NOMO-1 treated with dmso at 0.1 percent for 144 hours (cell line): ENCODE measurements around the gene NDUFS6.
"Not testable (repeated sequence)": the region's sequence is repeated elsewhere in the genome, so short reads cannot be mapped to it uniquely, and the experiment has no call there.

ENCODE experiments used
- DNase-seq: peaks from one replicate; lab custom pipeline; 2025; ENCODE audit not compliant: unreplicated experiment; lab: John Stamatoyannopoulos, UW

The NDUFS6 gene

DNA sequence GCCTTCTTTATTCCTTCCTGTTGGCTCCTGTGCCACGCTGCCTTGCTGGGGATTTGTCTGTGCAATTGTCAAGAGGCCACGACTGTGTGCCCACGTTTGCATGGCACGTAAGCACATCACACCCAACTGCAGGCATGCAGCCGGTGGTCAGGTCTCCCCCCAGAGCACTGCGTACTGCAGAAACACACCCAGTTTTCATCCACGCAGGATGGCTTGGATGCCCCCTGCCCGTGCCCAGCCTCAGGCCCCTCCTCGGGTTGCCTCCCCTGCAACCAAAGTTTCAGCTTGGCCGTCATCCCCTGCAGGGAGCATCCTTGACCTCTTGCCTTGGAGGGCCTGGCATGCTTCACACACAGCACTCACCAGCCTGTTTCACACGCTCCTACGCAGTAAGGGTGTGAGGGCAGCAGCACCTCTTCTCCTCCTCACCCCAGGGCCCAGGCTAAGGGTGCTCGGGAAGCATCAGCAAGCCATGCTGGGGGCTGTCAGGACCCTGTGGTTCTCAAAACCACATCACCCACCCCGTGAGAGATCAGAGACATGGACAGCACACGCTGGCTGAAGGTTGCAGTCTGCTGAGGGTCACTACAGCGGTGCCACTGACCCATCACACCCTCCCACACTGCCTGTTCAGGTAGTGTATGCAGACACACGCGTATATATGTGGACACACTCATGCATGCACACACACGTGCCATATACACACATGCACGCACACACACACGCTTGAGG lies 4.7 kb upstream of the NDUFS6 start:
- DNase-seq = no peak

DNA sequence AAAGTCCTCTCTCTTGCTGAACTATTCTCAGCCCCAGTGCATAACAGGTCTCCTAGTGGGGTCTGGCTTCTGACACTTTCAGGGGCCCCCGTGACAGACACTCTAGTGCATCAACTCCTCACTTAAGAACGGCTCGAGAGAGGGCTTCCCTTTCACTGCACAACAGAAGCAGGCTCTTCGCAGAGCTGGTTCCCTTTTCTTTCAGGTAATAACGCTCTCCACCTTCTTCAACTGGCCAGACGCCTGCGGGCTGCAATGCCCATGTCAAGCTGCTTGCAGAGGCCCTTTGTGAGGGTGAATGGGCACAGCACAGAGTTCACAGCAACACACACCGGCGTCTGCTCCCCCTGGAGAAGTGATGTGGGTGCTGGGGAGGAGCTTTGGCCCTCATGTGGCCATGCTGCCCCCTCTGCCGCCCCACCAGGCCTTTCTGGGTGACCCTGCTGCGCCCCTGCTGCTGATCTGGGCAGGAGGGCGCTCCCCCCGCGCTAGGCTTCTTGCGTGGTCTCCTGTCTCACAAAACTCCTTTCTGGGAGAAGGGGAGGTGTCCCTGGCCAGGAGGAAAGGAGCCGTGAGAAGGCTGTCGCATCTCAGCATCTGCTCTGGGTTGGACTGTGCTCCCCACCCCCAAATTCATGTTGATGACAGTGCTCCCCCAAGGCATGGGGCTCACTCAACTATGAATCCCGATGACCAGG lies 4.0 kb upstream of the NDUFS6 start:
- no peak for DNase-seq

GRCh38 chr5:1797855-1798254 lies 3.4 kb upstream of the NDUFS6 start:
- DNase-seq = no peak

- DNase-seq = not testable (repeated sequence)
Measured at GRCh38 chr5:1798589-1798988, 2.6 kb upstream of the NDUFS6 start.

- DNase-seq = no peak
Measured at GRCh38 chr5:1799110-1799601, 2.1 kb upstream of the NDUFS6 start.

DNA sequence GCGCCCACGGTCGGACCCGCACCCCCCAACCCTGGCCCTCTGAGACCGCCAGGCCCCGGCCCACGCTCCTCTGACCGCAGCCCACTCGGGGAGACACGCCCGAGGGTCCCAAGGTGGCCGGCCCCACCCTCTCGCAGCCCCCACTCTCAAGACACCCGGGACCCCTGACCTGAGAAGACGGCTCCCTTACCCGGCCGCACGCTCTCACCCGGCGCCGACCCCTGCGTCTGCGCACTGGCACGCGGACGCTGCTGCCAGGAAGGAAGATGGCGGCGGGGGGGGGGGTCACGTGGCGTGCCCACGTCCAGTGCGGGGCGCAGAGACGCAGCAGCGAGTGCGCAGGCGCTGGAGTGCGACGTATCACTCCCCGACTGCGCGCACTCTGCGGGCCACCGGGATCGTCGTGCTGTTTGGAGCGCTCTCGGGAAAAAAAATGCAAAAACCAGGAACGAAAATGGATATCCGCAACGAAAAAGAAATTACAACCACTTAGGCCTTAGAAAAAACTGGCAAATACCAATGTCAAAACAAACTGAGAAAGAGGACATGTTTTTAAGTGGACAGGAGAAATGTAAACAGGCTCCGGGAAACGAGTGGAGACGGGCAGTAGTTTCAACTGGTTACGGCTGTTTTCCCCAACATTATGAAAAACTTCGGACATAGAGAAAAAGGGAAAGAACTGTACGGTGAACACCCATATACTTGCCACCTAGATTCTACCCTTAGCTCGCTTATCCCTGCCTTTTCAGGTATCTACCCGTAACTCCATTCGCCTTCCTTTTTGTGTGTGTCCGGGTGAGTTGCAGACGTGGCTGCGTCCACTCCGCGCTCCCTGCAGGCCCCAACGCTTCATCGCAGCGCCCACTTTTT lies 1.4 kb upstream of the NDUFS6 start, which contains the start of gene MRPL36:
TSS of gene MRPL36 (minus strand) at position 236 of the 870 bp plus-strand sequence. CDS start 902 bp downstream, outside the sequence.
- peak; percentile 93 for DNase-seq

DNA sequence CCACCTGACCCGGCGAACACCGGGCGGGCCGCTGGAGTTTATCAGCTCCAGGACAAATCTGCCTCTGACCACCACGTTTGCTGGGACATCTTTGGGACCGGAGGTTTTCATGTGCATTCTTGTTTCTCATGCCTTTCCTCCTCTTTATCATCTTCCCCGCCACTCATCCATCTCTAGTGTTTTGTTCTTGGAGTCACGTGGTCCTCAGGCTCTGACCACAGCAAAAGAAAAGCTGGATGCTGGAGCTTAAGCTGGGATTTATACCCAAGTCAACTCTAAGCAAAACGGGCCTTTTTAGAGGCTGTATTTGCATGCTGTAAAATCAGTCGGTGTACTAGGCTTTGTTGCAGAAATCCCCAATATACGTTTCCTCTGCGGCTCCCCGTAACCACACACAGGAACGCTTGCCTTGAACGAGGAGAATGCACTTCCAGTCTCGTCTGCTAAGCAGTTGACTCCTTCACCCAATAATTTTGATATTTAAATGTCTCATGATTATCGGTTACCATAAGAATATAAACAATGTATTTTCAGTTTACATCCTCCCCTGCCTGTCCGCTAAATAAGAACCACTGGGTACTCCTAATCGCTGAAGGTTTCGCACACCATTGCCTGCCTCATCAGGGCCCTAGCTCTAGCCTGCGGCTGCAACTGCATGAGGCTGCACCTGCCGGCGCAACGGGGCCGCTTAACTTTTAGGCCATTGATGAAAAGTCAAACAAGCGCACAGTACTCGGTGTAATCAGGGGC lies 560 bp upstream of the NDUFS6 start:
- peak; percentile 78 for DNase-seq

GRCh38 chr5:1801967-1802295 lies 724 bp downstream of the NDUFS6 start:
- no peak for DNase-seq

DNA sequence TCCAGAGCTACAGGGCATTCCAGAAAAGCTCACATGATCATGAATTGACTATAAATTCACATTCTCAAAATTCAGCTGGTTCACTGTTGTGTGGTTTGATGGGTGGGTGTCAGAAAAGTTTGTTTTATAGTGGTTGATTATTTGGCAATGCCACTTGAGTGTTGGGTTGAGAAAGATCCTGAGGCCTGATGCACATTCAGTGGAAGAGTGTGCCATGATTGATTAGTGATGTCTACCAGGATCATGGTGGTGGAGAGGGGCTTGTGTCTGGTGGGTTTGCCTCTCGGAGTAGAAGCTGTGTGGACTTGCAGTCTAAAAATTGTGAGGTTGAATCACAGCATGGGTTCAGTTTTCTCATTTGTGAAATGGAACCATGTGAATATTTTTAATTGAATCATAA lies 2.0 kb downstream of the NDUFS6 start:
- DNase-seq = no peak

DNA sequence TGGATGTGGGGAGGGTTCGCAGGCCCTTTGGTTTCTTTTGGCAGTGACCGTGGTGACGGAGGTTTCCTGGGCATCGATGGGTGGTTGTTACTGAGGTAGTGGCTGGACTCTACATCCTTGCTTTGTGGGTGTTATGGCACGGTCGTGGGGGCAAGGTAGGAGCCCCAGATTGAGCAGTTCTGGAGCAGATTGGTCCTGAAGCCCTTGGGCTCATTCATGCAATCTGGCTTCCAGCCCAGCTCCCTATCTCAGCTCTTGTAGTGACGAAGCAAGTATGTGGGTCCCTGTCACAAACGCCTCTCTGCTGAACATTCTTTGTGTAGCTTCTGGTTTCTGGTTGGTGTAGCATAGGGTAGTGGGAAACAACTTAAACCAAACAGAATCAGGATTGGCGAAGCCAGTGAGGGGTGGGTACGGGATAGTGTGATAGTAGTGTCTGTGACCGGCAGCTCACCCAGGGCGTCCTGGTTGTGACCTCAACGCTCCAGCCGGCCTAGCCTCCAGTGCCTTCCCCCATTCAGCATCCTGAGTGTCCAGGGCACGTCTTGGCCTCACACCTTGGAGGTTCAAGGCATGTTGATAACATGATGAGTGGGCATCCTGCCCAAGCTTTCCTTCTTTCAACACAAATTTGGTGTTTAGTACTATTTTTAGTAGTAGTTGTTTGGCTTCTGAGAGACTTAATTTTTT lies 2.9 kb downstream of the NDUFS6 start:
- no peak for DNase-seq

GRCh38 chr5:1805326-1805725 lies 4.1 kb downstream of the NDUFS6 start:
- DNase-seq = no peak

DNA sequence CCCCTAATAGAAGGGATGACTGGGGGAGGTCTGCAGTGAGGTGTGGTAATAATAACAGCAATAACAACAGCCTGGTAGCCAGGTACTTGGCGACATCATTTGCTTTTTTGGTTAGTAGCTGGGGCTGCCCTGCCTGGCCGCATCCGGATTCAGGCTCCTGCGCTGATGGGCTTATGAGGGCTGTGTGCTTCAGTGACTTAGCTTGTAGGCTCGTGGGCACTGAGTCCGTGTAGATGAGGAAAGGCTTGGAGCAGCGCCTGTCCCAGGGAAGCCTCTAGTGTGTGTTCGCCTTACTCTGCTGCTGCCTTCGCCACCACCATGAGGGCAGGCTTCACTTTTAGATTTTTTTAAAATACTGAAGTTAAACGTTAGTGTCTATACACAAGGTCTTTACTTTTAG lies 4.5 kb downstream of the NDUFS6 start:
- DNase-seq = no peak

DNA sequence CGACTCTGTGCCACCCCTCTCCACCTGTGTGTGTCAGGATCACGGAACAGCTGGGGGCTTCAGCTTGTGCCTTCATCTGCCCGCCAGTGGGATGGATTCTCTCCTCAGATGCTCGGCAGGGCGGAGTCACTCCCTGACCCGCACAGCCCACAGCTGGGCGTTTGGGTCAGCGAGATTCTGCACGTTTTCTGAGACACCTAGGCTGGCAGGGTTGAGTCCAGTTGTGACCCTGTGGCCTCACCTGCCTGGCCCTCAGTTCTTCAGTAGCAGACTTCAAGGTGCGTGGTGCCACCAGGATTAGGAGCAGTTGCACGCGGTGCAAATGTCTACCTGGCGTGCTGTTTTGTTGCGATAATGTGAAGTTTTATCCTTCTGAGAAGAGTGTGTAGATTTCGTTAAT lies 5.0 kb downstream of the NDUFS6 start:
- no peak for DNase-seq

- no peak for DNase-seq
Measured at GRCh38 chr5:1806974-1807373, 5.8 kb downstream of the NDUFS6 start.

DNA sequence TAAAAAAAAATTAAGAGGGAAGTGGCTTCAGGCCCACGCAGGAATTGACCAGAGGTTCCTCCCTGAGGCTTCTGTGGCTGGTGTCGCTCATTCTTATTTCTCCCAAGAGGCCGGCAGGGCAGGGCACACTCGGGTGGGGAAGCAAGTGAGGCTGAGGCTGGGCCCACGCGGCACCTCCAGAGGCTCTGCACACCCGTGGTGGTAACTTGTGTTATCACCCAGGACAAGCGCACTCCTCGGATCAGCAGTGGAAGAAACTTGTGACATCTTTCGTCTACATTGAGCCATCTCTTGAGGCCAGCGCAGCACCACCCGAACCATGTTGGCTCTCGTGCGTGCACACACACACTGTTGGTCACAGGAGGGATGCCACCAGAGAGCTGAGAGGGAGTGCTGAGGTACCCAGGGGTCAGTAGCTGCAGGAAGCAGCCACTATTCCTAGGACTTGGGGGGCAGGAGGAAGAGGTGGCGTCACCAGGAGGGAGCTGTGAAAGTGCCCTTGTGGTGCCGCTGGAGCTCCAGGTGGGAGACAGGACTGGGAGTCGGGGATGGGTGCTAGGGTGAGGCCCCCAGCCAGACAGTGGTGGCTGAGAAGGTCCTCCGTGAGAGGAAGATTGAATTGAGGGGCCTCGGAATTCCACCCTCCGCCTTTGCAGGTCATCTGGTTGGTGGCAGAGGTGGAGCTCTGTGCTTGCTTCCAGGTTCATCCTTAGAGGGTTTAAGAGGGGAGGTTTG lies 6.4 kb downstream of the NDUFS6 start:
- no peak for DNase-seq

DNA sequence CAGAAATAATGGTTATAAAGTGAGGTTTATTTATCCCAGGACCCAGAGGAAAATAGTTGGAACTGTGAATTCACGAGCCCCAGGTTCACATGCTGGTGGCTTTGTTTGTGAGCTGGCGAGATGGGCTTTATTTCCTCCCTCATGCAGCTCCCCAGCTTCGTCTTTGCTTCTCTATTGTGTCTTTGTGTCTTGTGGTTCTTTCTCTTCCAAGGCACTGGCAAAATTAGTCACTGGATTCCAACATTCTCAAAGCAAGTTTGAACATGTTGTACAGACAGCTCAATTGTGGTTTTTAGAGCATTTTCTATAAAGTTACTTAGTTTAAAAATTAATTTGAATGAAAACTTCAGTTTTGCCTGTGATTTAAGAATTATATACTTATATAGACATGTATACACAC lies 7.2 kb downstream of the NDUFS6 start:
- no peak for DNase-seq

DNA sequence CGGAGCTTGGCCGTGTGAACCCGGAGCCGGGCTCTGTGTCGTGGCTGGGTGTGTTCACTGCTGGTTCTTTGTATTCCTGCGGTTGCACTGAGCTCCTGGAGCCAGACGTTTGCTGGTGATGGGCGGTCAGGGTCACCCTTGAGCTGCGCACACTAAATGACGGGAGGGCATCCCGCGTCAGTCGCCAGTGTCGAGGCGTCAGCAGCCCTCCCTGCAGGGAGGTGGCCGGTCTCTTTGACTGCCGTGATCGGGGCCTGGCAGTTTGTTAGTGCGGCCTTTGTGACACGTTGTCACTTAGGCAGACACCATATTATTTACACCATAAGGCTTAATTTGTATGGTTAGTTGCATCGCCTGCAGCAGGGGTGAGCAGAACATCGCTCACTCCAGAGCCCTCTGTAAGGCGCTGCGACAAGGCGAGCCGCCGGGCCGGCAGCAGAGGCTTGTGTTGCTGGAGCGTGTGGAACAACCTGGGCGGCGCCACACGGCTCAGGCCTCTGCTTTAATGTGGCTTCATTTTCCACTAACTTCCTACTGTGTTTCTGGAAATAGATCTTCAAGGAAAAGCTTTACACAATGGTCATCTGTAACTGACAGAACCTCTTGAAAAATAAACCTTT lies 8.3 kb downstream of the NDUFS6 start:
- DNase-seq = no peak

- no peak for DNase-seq
Measured at GRCh38 chr5:1810581-1811101, 9.4 kb downstream of the NDUFS6 start.
